Measurements from ENCODE around the gene FUNDC2.

FUNDC2 gene

DNA sequence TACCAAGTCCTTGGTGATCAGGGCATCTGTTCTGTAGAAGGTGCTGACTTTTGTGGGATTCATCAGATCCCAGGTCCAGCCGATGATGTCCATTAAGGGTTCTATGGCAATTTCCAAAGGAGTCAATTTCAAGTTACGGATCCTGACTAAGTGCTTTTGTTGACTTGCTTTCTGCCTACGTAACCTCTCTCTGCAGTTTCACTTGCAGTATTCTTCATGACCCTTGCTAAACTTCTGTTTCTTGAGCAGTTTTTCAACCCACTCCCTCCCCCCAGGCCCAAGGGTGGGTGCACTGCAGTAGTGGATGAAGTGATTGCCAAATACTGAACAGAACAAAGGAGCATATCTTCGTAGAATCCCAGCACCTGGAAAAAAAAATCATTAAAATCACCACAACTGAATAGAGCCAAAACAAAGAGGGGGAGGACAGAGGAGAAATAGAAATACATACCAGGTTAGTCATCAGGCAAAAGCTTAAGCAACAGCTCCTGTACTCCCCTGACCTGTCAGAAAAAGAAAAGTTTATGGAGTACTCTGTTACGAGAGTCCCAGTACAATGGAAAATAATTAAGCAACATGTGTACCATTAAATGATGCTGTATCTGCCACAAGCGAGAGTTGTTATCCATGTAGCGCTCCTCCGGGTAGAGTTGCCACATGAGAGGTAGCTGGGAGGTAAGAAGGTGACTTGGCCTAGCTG, 38.5 kb downstream of the FUNDC2 start:
- TF ChIP-seq, protein P1, sequence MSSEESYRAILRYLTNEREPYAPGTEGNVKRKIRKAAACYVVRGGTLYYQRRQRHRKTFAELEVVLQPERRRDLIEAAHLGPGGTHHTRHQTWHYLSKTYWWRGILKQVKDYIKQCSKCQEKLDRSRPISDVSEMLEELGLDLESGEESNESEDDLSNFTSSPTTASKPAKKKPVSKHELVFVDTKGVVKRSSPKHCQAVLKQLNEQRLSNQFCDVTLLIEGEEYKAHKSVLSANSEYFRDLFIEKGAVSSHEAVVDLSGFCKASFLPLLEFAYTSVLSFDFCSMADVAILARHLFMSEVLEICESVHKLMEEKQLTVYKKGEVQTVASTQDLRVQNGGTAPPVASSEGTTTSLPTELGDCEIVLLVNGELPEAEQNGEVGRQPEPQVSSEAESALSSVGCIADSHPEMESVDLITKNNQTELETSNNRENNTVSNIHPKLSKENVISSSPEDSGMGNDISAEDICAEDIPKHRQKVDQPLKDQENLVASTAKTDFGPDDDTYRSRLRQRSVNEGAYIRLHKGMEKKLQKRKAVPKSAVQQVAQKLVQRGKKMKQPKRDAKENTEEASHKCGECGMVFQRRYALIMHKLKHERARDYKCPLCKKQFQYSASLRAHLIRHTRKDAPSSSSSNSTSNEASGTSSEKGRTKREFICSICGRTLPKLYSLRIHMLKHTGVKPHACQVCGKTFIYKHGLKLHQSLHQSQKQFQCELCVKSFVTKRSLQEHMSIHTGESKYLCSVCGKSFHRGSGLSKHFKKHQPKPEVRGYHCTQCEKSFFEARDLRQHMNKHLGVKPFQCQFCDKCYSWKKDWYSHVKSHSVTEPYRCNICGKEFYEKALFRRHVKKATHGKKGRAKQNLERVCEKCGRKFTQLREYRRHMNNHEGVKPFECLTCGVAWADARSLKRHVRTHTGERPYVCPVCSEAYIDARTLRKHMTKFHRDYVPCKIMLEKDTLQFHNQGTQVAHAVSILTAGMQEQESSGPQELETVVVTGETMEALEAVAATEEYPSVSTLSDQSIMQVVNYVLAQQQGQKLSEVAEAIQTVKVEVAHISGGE (tag by site-specific recombination; conservative IDR thresholded peaks at IDR 0.05; ENCODE audit: low read depth) = no peak
- TF ChIP-seq ZNF626 (tag by site-specific recombination; IDR thresholded peaks at IDR 0.05) = no peak
- no peak for TF ChIP-seq ZNF112 (tag by site-specific recombination; IDR thresholded peaks at IDR 0.05)
- TF ChIP-seq YY1 (tag by site-specific recombination; IDR thresholded peaks at IDR 0.05) = no peak
- TF ChIP-seq, protein P2, sequence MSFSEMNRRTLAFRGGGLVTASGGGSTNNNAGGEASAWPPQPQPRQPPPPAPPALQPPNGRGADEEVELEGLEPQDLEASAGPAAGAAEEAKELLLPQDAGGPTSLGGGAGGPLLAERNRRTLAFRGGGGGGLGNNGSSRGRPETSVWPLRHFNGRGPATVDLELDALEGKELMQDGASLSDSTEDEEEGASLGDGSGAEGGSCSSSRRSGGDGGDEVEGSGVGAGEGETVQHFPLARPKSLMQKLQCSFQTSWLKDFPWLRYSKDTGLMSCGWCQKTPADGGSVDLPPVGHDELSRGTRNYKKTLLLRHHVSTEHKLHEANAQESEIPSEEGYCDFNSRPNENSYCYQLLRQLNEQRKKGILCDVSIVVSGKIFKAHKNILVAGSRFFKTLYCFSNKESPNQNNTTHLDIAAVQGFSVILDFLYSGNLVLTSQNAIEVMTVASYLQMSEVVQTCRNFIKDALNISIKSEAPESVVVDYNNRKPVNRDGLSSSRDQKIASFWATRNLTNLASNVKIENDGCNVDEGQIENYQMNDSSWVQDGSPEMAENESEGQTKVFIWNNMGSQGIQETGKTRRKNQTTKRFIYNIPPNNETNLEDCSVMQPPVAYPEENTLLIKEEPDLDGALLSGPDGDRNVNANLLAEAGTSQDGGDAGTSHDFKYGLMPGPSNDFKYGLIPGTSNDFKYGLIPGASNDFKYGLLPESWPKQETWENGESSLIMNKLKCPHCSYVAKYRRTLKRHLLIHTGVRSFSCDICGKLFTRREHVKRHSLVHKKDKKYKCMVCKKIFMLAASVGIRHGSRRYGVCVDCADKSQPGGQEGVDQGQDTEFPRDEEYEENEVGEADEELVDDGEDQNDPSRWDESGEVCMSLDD (tag by site-specific recombination; IDR thresholded peaks at IDR 0.05) = no peak
- TF ChIP-seq ZNF670 (tag by site-specific recombination; IDR thresholded peaks at IDR 0.05; ENCODE audit: low read depth) = no peak
- TF ChIP-seq, protein P3, sequence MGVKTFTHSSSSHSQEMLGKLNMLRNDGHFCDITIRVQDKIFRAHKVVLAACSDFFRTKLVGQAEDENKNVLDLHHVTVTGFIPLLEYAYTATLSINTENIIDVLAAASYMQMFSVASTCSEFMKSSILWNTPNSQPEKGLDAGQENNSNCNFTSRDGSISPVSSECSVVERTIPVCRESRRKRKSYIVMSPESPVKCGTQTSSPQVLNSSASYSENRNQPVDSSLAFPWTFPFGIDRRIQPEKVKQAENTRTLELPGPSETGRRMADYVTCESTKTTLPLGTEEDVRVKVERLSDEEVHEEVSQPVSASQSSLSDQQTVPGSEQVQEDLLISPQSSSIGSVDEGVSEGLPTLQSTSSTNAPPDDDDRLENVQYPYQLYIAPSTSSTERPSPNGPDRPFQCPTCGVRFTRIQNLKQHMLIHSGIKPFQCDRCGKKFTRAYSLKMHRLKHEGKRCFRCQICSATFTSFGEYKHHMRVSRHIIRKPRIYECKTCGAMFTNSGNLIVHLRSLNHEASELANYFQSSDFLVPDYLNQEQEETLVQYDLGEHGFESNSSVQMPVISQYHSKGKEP (tag by site-specific recombination; IDR thresholded peaks at IDR 0.05) = no peak
- TF ChIP-seq SCRT1 (tag by site-specific recombination; IDR thresholded peaks at IDR 0.05; ENCODE audit: borderline replicate concordance) = no peak
- no peak for TF ChIP-seq ZNF354C (tag by site-specific recombination; IDR thresholded peaks at IDR 0.05; ENCODE audit: borderline replicate concordance, low read depth)
- no peak for TF ChIP-seq PRDM1 (tag by site-specific recombination; IDR thresholded peaks at IDR 0.05)
- TF ChIP-seq ZNF654 (tag by site-specific recombination; IDR thresholded peaks at IDR 0.05; ENCODE audit: low read depth) = no peak
- TF ChIP-seq ZNF560 (tag by site-specific recombination; IDR thresholded peaks at IDR 0.05; ENCODE audit: borderline replicate concordance) = no peak
- no peak for TF ChIP-seq ZNF302 (tag by site-specific recombination; IDR thresholded peaks at IDR 0.05; ENCODE audit: low read depth)
- POLR2A ChIA-PET = no interaction called here
- CTCF ChIA-PET = interaction anchor here (1.3 to 2.1 kb wide), 3 partner anchors 8 to 85 kb away, joined by 5 to 8 read pairs (median 5); no protein-coding TSS in a partner anchor
- Histone ChIP-seq H3K4me1 (ENCODE audit: control insufficient read depth, insufficient read depth, low read length) (no peaks in the 10 kb centered on the region), H3K36me3 (ENCODE audit: control insufficient read depth in 2 of 2, insufficient read depth in 1 of 2, low read length in 2 of 2) (peaks cover 7 to 13% of the 10 kb centered on the region in 2 experiments), H3K27ac (ENCODE audit: extremely low read depth, low read depth, low read length) (no peak overlapping the region), H3K4me3 (ENCODE audit: low read depth, low read length) (no peak overlapping the region), H3K9me3 (ENCODE audit: control insufficient read depth, insufficient read depth, low read depth, low read length) (no peaks in the 10 kb centered on the region)

DNA sequence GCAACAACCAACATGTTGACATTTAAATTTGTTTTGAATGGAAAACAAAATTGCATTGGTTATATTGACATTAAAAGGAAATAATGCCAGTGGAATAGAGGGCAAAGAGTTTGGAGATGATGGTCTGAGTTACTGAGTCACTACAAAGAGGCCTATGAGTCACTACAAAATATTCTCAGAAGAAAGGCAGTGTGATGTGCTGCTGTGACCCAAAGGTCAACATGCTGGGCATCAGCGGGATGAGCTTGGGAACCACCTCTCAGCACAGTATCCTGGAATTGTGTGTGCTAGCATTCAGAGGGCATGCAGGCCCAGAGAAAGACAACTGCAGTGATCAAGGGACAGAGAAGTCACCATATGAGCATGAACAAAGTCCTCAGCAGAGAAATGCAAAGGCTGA, 41.5 kb downstream of the FUNDC2 start:
- peaks cover 0 to 3% of the 10 kb centered on the region in 2 experiments; a peak in 2 of 3 replicates for H3K36me3 ChIP-seq (ENCODE audit: control insufficient read depth in 2 of 2, insufficient read depth in 1 of 2, low read length in 2 of 2)
- no peaks in the 10 kb centered on the region for H3K4me1 ChIP-seq (ENCODE audit: control insufficient read depth, insufficient read depth, low read length)
- H3K9me3 ChIP-seq (ENCODE audit: control insufficient read depth, insufficient read depth, low read depth, low read length) = no peaks in the 10 kb centered on the region
- no peak overlapping the region for H3K4me3 ChIP-seq (ENCODE audit: low read depth, low read length)
- POLR2A ChIA-PET = no interaction called here
- CTCF ChIA-PET = interaction anchor here (0.7 to 1.4 kb wide), 2 partner anchors 50 to 151 kb away, joined by 3 read pairs; no protein-coding TSS in a partner anchor
- no peak overlapping the region for H3K27ac ChIP-seq (ENCODE audit: extremely low read depth, low read depth, low read length)
- TF ChIP-seq ZIC2 (tag by site-specific recombination; IDR thresholded peaks at IDR 0.05) (peak; percentile 26; the same call in 1 of the 2 replicates), ZNF366 (tag by site-specific recombination; conservative IDR thresholded peaks at IDR 0.05) (0 out of 2 replicates have a peak, but pooled peaks have one; percentile 47), ZNF792 (tag by site-specific recombination; IDR thresholded peaks at IDR 0.05) (no peak), ZNF548 (tag by site-specific recombination; IDR thresholded peaks at IDR 0.05) (no peak), ZNF629 (tag by site-specific recombination; IDR thresholded peaks at IDR 0.05) (0 out of 2 replicates have a peak, but pooled peaks have one; percentile 14), ZNF600 (tag by site-specific recombination; IDR thresholded peaks at IDR 0.05) (peak; percentile 42; the same call in 1 of the 2 replicates)
